ENCODE results near the gene PNPLA2. TPM values are rescaled to one million over a fixed set of nuclear protein-coding genes. Genes with fewer than 3 reads are reported as not detected.

Gene PNPLA2
- total and polyA plus RNA-seq, 2 of the 8 experiments (the other 6 are each of a cell fraction or from before 2014, with no cell fraction given), result 30.9 to 62.1 TPM

GRCh38 chr11:831961-832528 is 13.3 kb downstream of the PNPLA2 start:
- FAIRE-seq (no peak), DNase-seq (ENCODE audit: low read depth in 1 of 2, low spot score in 2 of 2) (no peak)
- H2BK12ac ChIP-seq (ENCODE audit: low read depth, low read length), result peak overlapping the region; percentile 10; the same call in 1 of the 2 replicates
- H3K4ac ChIP-seq (replicated peaks; ENCODE audit: insufficient read length, low read depth, low read length), result peak overlapping the region; percentile 78
- H3K4me3 ChIP-seq (ENCODE audit: extremely low read depth in 1 of 4, insufficient read depth in 2 of 4, low read depth in 3 of 4, low read length in 4 of 4), result peak overlapping the region; percentile 33 to 76 (median 48)
- H2AK5ac ChIP-seq (ENCODE audit: low read depth, low read length), result 0 out of 2 replicates have a peak overlapping the region, but pooled peaks have one; percentile 19
- ChIA-PET POLR2A (ENCODE audit: partially characterized antibody) (interaction anchor here (1.0 to 53.0 kb wide), 6 partner anchors 2 to 88 kb away, joined by 3 to 1917 read pairs (median 120); partner anchors contain the start of genes CD151, CEND1, CRACR2B and PIDD1), CTCF (ENCODE audit: partially characterized antibody) (interaction anchor here (0.6 to 2.8 kb wide), 9 partner anchors 9 to 91 kb away, joined by 3 to 10 read pairs (median 4); partner anchors contain the start of genes PNPLA2, POLR2L and TSPAN4)
- no peaks in the 10 kb centered on the region; a peak in 1 of 4 replicates for H3K79me2 ChIP-seq (ENCODE audit: control insufficient read depth in 1 of 2, insufficient read depth in 2 of 2, low read length in 2 of 2)
- H3K56ac ChIP-seq (replicated peaks; ENCODE audit: insufficient read length, low read depth, low read length), result peak overlapping the region; percentile 59
- H3K4me2 ChIP-seq (ENCODE audit: insufficient read depth in 1 of 2, low read depth in 2 of 2, low read length in 2 of 2), result peak overlapping the region; percentile 74 to 84
- no peak overlapping the region for H3K27ac ChIP-seq (ENCODE audit: low read depth, low read length)
- peak overlapping the region; percentile 97 for H3K18ac ChIP-seq (ENCODE audit: extremely low read depth, low read length)
- H3K36me3 ChIP-seq (ENCODE audit: control insufficient read depth in 2 of 4, insufficient read depth in 4 of 4, low read length in 3 of 4), result peaks cover 0 to 4% (median under 1%) of the 10 kb centered on the region in 4 experiments; a peak in 3 of 8 replicates
- H2BK20ac ChIP-seq (ENCODE audit: low read length), result 0 out of 2 replicates have a peak overlapping the region, but pooled peaks have one; percentile 72
- H2BK120ac ChIP-seq (replicated peaks; ENCODE audit: low read depth, low read length), result no peak overlapping the region
- peaks cover 2 to 15% of the 10 kb centered on the region in 2 experiments for H4K20me1 ChIP-seq (replicated peaks in 1 of 2; ENCODE audit: control insufficient read depth in 1 of 2, insufficient read depth in 2 of 2, low read length in 2 of 2)
- no peak overlapping the region for H3K14ac ChIP-seq (ENCODE audit: insufficient read length)
- no peak overlapping the region for H3K23ac ChIP-seq (ENCODE audit: insufficient read length)
- peak overlapping the region; percentile 81 for H4K8ac ChIP-seq (ENCODE audit: extremely low read depth, insufficient read depth, low read length)
- 67% methylated on average over 21 of the region's 23 CpGs; no CpG with 5 or more reads in 1 of the 2 experiments for WGBS, 2 experiments (ENCODE audit: extremely low coverage in 1 of 2, insufficient coverage in 1 of 2, insufficient read length in 1 of 2, insufficient replicate concordance in 2 of 2, low coverage in 1 of 2, low lambda C conversion rate in 2 of 2, missing lambda C conversion rate in 1 of 2)
- H3K9ac ChIP-seq (replicated peaks in 1 of 4; ENCODE audit: extremely low read depth in 1 of 4, low read depth in 3 of 4, low read length in 3 of 4), result peak overlapping the region in 1 of 4 experiments; percentile 29; a peak in 2 of 7 replicates
- H3K23me2 ChIP-seq (ENCODE audit: low read depth, low read length), result peaks cover 34% of the 10 kb centered on the region
- H2BK15ac ChIP-seq (ENCODE audit: low read length), result peak overlapping the region; percentile 23; the same call in 1 of the 2 replicates
- H3K27me3 ChIP-seq (replicated peaks in 1 of 4; ENCODE audit: control insufficient read depth in 3 of 4, extremely low read depth in 1 of 4, insufficient read depth in 3 of 4, low read length in 3 of 4), result peaks cover 6 to 41% (median 31%) of the 10 kb centered on the region in 4 experiments
- no peaks in the 10 kb centered on the region for H3K9me3 ChIP-seq (ENCODE audit: insufficient read depth in 2 of 2, low read depth in 1 of 2, low read length in 1 of 2)
- H2AFZ ChIP-seq (ENCODE audit: low read length), result no peak overlapping the region
- H2BK5ac ChIP-seq (ENCODE audit: low read depth, low read length), result peak overlapping the region; percentile 26; the same call in 1 of the 2 replicates
- peak overlapping the region; percentile 84 for H4K5ac ChIP-seq (ENCODE audit: insufficient read length, low read depth, low read length)
- TF ChIP-seq ASH2L (IDR thresholded peaks at IDR 0.05; ENCODE audit: low read length) (peak; percentile 19), CREB1 (IDR thresholded peaks at IDR 0.05) (no peak)
- peak overlapping the region; percentile 87 for H4K91ac ChIP-seq (replicated peaks; ENCODE audit: insufficient read length, low read length)
- peaks cover 0 to 54% (median 46%) of the 10 kb centered on the region in 4 experiments; a peak in 6 of 7 replicates for H3K4me1 ChIP-seq (replicated peaks in 1 of 4; ENCODE audit: control insufficient read depth in 3 of 4, insufficient read depth in 4 of 4, low read length in 3 of 4)
- H3K79me1 ChIP-seq (ENCODE audit: low read depth, low read length), result no peaks in the 10 kb centered on the region; the same call in 1 of the 2 replicates

Measured in H1 (cell line).